Measurements from ENCODE around the gene TBC1D9. TPM values are rescaled to one million over a fixed set of nuclear protein-coding genes. Genes with fewer than 3 reads are reported as not detected.
A peak's percentile ranks its signal among the peaks of the same experiment; 100 is the strongest.

TBC1D9 gene
- total RNA-seq, result 10 to 100 TPM; 14.9 to 28.8 (median 21.4) TPM
- polyA plus RNA-seq, result 10 to 100 TPM; 13.2 to 24.0 TPM
- long read RNA-seq, donor 1, partial matches to known transcripts, result 29 of 35 reads
- long read RNA-seq, donor 1, other reads (novel, unspliced or antisense), result 6 of 35 reads
- long read RNA-seq, donor 2, result 0 reads
- long read RNA-seq, donor 3, full-length matches to known transcripts, result 14 of 35 reads
- long read RNA-seq, donor 3, partial matches to known transcripts, result 15 of 35 reads
- long read RNA-seq, donor 3, other reads (novel, unspliced or antisense), result 6 of 35 reads

GRCh38 chr4:140756319-140757231 lies at the start of gene TBC1D9:
Gene TBC1D9, minus strand, starts transcription at chr4:140756385. Its CDS starts 340 bp downstream, at chr4:140756045.
- H3K36me3 ChIP-seq, result no peaks in the 10 kb centered on the region
- no peaks in the 10 kb centered on the region for H3K27me3 ChIP-seq
- peak within 1 kb of the TSS; percentile 87 to 91 for H3K27ac ChIP-seq
- peak; percentile 75 to 85 (median 84) for DNase-seq
- H3K9me3 ChIP-seq, result no peaks in the 10 kb centered on the region
- TF ChIP-seq POLR2A (IDR thresholded peaks at IDR 0.05) (peak; percentile 65), CTCF (IDR thresholded peaks at IDR 0.05) (no peak), EP300 (IDR thresholded peaks at IDR 0.05) (no peak)
- no peaks in the 10 kb centered on the region for H3K4me1 ChIP-seq (ENCODE audit: insufficient read depth)
- WGBS, 3 donors, result 0 to 1% (median 0%) methylated on average over 65 to 73 of the region's 73 CpGs
- H3K4me3 ChIP-seq, result peak within 1 kb of the TSS; percentile 69
- intact Hi-C loops (cut with DNase I), result loop anchor here in 2 of 4 donors (5.0 to 10.0 kb wide), 2 partner anchors 112 to 114 kb away; no protein-coding TSS in a partner anchor

DNA sequence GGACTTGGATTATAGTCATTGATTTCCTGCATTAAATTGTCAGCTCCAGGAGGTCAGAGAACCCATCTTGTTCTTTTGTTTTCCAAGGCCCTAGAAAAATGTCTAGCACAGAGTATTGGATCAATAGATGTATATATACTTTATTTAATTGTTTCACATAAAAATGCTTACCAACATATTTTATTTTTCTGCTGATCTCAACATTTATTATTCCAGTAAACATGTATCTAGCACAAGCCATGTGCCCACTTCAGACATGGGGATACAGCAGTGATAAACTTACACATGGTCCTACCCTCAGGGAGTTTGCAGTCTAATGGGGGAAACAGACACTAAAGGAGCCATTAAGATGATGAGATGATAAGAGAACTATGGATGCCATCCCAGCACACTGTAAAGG lies 49.1 kb upstream of the TBC1D9 start:
- intact Hi-C loops (cut with DNase I), result no loop called here
- DNase-seq, result no peak
- H3K4me3 ChIP-seq, result no peak overlapping the region
- H3K36me3 ChIP-seq, result no peaks in the 10 kb centered on the region
- H3K4me1 ChIP-seq (ENCODE audit: insufficient read depth), result peaks cover 14% of the 10 kb centered on the region
- H3K9me3 ChIP-seq, result no peaks in the 10 kb centered on the region
- no peak overlapping the region for H3K27ac ChIP-seq
- no peak for TF ChIP-seq EP300 (IDR thresholded peaks at IDR 0.05)
- TF ChIP-seq CTCF (IDR thresholded peaks at IDR 0.05), result no peak
- no peak for TF ChIP-seq POLR2A (IDR thresholded peaks at IDR 0.05)
- no peaks in the 10 kb centered on the region for H3K27me3 ChIP-seq

GRCh38 chr4:140802591-140802990 lies 46.4 kb upstream of the TBC1D9 start:
- Histone ChIP-seq H3K9me3 (no peaks in the 10 kb centered on the region), H3K4me1 (ENCODE audit: insufficient read depth) (peaks cover 4% of the 10 kb centered on the region), H3K27me3 (no peaks in the 10 kb centered on the region), H3K27ac (no peak overlapping the region), H3K36me3 (no peaks in the 10 kb centered on the region), H3K4me3 (no peak overlapping the region)
- 94 to 98% (median 96%) methylated on average over 5 of the region's 5 CpGs for WGBS, 3 donors
- DNase-seq, result no peak
- intact Hi-C loops (cut with DNase I), result no loop called here
- TF ChIP-seq CTCF (IDR thresholded peaks at IDR 0.05), result no peak
- TF ChIP-seq POLR2A (IDR thresholded peaks at IDR 0.05), result no peak
- no peak for TF ChIP-seq EP300 (IDR thresholded peaks at IDR 0.05)

DNA sequence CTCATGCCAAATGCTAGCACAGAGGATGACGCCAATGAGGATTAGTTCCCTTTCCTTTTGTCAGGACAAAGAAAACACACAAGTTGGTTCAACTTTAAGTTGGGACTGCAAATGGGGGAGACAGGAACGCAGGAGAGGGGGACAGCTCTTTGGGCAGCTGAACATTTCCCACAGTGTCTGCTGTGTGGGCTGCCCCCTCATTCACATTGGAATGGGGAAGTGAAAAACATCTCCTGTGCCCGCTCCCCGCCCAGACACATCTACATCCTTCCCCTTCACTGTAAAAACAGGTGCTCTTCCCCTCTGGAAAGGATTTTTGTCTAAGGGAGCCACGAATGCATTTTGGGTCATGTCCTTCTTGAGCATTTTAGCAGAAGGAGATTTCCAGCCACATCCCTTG lies 44.5 kb upstream of the TBC1D9 start:
- Histone ChIP-seq H3K27ac (no peak overlapping the region), H3K9me3 (no peaks in the 10 kb centered on the region), H3K4me1 (ENCODE audit: insufficient read depth) (no peaks in the 10 kb centered on the region), H3K4me3 (no peak overlapping the region), H3K36me3 (no peaks in the 10 kb centered on the region), H3K27me3 (no peaks in the 10 kb centered on the region)
- TF ChIP-seq EP300 (IDR thresholded peaks at IDR 0.05) (no peak), POLR2A (IDR thresholded peaks at IDR 0.05) (no peak), CTCF (IDR thresholded peaks at IDR 0.05) (no peak)
- 86 to 91% (median 91%) methylated on average over 5 of the region's 5 CpGs for WGBS, 3 donors
- DNase-seq, result no peak
- intact Hi-C loops (cut with DNase I), result no loop called here
